Stomach (tissue), 9 donors: Measurements from ENCODE around the gene NKX2-2. TPM values are rescaled to one million over a fixed set of nuclear protein-coding genes. Genes with fewer than 3 reads are reported as not detected.

Experiments
- DNase-seq, 2 donors: peaks; one replicate each; pipeline versions ENCODE4 v3.0.0 to v3.0.0-alpha.2; 2013 to 2019
- H3K27ac ChIP-seq, 5 donors: fragments of 200-600 bp in 4 of 5; sonication (generic) in 4 of 5; one replicate each; pipeline ENCODE4 v1.5.1; 2013 to 2019; ENCODE audit warnings: mild to moderate bottlenecking in 1 of 5, moderate library complexity in 1 of 5
- H3K27me3 ChIP-seq, 3 donors: fragments of 200-600 bp; sonication (generic); one replicate each; pipeline ENCODE4 v1.5.1; 2017 to 2019; ENCODE audit warnings: mixed run types in 1 of 3
- H3K36me3 ChIP-seq, 4 donors: fragments of 200-600 bp; sonication (generic); 1 replicate in 3 of 4; 2 replicates in 1 of 4; pipeline ENCODE4 v1.5.1; 2016 to 2019
- H3K4me1 ChIP-seq, 4 donors: fragments of 200-600 bp; sonication (generic); one replicate each; pipeline ENCODE4 v1.5.1; 2016 to 2019
- H3K4me3 ChIP-seq, 4 donors: fragments of 200-600 bp; sonication (generic) in 3 of 4; one replicate each; pipeline ENCODE4 v1.5.1; 2016 to 2019; ENCODE audit warnings: mild to moderate bottlenecking in 1 of 4
- H3K9me3 ChIP-seq, 4 donors: fragments of 200-600 bp; sonication (generic); one replicate each; pipeline ENCODE4 v1.5.1; 2016 to 2019
- CTCF ChIP-seq, 7 experiments: fragments of 450-650 bp in 4 of 7; fragments of 200-600 bp in 3 of 7; sonication (generic) in 3 of 7; IDR thresholded peaks; one replicate each; pipeline ENCODE4 v1.5.1; 2016 to 2019; ENCODE audit warnings: antibody characterized with exemption in 7 of 7, control low read depth in 2 of 7, mild to moderate bottlenecking in 1 of 7
- EP300 ChIP-seq: sonication (generic); formaldehyde crosslinking; IDR thresholded peaks from one replicate; pipeline ENCODE4 v1.6.1; 2017; ENCODE audit warnings: antibody characterized with exemption
- POLR2A ChIP-seq, 4 donors: fragments of 450-650 bp; IDR thresholded peaks; one replicate each; pipeline ENCODE4 v1.6.1; 2016; ENCODE audit warnings: antibody characterized with exemption in 4 of 4, control low read depth in 2 of 4, mild to moderate bottlenecking in 1 of 4, moderate library complexity in 1 of 4
- POLR2AphosphoS5 ChIP-seq, 3 donors: sonication (generic); formaldehyde crosslinking; IDR thresholded peaks; one replicate each; pipeline ENCODE4 v1.6.1; 2016; ENCODE audit warnings: antibody characterized with exemption in 3 of 3
- WGBS, 5 donors: extraction: QIAGEN DNeasy Blood & Tissue Kit in 3 of 5; methylation state at CpG; one replicate each; pipeline versions ENCODE4 v1.1.5 to v1.1.7; 2013 to 2018; 5-methylcytosine and 5-hydroxymethylcytosine counted together
- intact Hi-C: fragments of 100-400 bp; cut with DNase I; formaldehyde crosslinking; loops from one replicate; pipeline ENCODE4 v1.15.1; 2023; ENCODE audit warnings: low total_unique reads
- polyA plus RNA-seq, 3 donors: library from polyadenylated mRNA; stranded (reverse); fragments of 200-250 nt; gene quantifications; one replicate each; pipeline ENCODE4 v1.2.3, GENCODE V29; 2013
- total RNA-seq, 5 donors: library from RNA; depleted of rRNA; stranded (reverse); fragments of >200 nt; gene quantifications; one replicate each; pipeline versions ENCODE4 v1.1.0 to v1.2.3, GENCODE V29; 2014 to 2016
- donor health status: healthy with polysubstance abuse.
- donor health status: Bipolar disorder and iron deficiency.
- donor health status: healthy.

NKX2-2 gene
- total and polyA plus RNA-seq, 8 donors: 0.18 to 4.8 (median 1.4) TPM; not detected in 1

DNA sequence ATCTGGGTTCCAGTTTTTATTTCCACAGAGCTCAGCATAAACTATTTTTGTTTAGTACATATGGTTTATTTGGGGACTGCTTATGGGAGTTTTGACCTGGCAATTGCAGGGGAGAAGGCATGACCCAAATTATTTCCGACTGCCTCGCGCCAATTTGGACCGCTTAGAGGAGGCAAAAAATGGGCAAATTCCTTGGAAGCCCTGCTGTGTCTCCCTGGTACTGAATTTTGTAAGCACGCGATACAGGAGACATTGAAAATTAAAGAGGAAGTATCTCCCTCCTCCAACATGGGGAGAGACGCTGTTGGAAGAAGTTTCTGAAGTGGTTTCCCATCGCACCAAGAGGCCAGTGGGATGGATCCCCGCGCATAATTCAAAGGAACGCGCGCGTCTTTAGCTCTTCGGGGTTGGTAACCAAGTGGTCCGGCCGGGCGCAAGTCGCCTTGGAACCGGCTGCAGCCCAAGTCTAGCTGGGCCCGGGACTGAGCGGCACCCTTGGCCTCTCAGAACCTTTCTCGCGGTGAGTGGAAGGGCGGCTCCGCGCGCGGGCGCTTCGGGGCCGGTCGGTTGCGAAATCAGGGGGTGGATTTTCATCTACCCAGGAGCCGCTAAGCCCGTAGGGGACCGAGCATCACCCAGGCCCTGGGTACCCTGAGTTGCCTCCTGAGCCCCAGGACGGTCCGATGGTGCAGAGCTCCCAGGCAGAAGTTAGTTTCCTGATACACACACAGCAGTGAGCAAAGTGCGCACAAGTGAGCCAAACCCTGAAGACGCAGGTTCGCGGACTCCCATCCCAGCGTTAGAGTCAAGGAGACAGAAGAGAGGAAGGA, 6.2 kb downstream of the NKX2-2 start:
- WGBS, 5 donors: 4 to 8% (median 8%) methylated on average over 31 to 44 of the region's 44 CpGs
- no peak overlapping the region for H3K27ac ChIP-seq
- no peaks in the 10 kb centered on the region for H3K36me3 ChIP-seq
- no peak for TF ChIP-seq POLR2AphosphoS5 (IDR thresholded peaks at IDR 0.05)
- no peak for TF ChIP-seq EP300
- no peak for TF ChIP-seq POLR2A (IDR thresholded peaks at IDR 0.05)
- TF ChIP-seq CTCF (IDR thresholded peaks at IDR 0.05): no peak
- DNase-seq: no peak
- no peaks in the 10 kb centered on the region for H3K9me3 ChIP-seq
- intact Hi-C loops: loop anchor here (5.0 kb wide), 3 partner anchors 270 to 665 kb away; no protein-coding TSS in a partner anchor
- H3K4me1 ChIP-seq: peaks cover 38 to 69% (median 55%) of the 10 kb centered on the region in 4 donors
- peaks cover 60 to 99% (median 89%) of the 10 kb centered on the region in 3 donors for H3K27me3 ChIP-seq
- no peak overlapping the region for H3K4me3 ChIP-seq

GRCh38 chr20:21505810-21506530, 7.9 kb downstream of the NKX2-2 start:
- Histone ChIP-seq H3K36me3 (no peaks in the 10 kb centered on the region), H3K4me3 (peak overlapping the region; percentile 36 to 63 (median 48)), H3K27ac (no peak overlapping the region), H3K4me1 (peaks cover 28 to 52% (median 40%) of the 10 kb centered on the region in 4 donors), H3K27me3 (peaks cover 50 to 99% (median 73%) of the 10 kb centered on the region in 3 donors), H3K9me3 (no peaks in the 10 kb centered on the region)
- DNase-seq: peak; percentile 53 to 81
- 1 to 60% (median 3%) methylated on average over 1 to 95 of the region's 95 CpGs for WGBS, 5 donors
- intact Hi-C loops: loop anchor here (5.0 kb wide), 3 partner anchors 269 to 664 kb away; no protein-coding TSS in a partner anchor
- TF ChIP-seq CTCF (IDR thresholded peaks at IDR 0.05) (peak in 5 of 7 experiments; percentile 6 to 74 (median 53)), EP300 (no peak), POLR2A (IDR thresholded peaks at IDR 0.05) (no peak), POLR2AphosphoS5 (IDR thresholded peaks at IDR 0.05) (no peak)

- Histone ChIP-seq H3K4me1 (peaks cover 22 to 46% (median 34%) of the 10 kb centered on the region in 4 donors), H3K27me3 (peaks cover 44 to 99% (median 71%) of the 10 kb centered on the region in 3 donors), H3K27ac (no peak overlapping the region), H3K36me3 (no peaks in the 10 kb centered on the region), H3K9me3 (no peaks in the 10 kb centered on the region), H3K4me3 (peak overlapping the region; percentile 36 to 63 (median 48))
- TF ChIP-seq CTCF (IDR thresholded peaks at IDR 0.05) (peak in 6 of 7 experiments; percentile 65 to 98 (median 94)), EP300 (no peak)
- intact Hi-C loops: loop anchor here (5.0 kb wide), 3 partner anchors 268 to 663 kb away; no protein-coding TSS in a partner anchor
- WGBS, 5 donors: 2 to 5% (median 2%) methylated on average over 22 to 36 of the region's 36 CpGs
- peak; percentile 78 for DNase-seq
These were observed 8.6 kb downstream of the NKX2-2 start for GRCh38 chr20:21505161-21505809.

DNA sequence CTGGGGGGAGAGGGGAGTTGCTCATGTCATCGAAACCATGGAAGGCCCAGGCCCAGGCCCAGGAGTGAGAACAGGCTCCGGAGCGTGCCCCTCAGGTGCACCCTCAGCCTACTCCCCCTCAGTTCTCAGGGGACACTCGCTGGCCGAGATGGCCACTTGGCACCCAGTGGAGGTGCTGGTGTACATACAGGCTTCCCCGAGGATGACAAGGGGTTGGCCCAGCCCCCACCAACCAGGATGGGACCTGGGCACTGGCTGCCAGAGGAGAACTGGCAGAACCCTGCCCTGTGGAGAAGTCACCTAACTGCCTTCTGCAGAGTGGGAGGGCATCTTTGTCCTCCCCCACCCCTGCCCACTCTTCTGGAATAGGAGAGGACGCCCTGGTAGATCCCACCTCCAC, 9.5 kb downstream of the NKX2-2 start:
- Histone ChIP-seq H3K27me3 (peaks cover 39 to 97% (median 67%) of the 10 kb centered on the region in 3 donors), H3K4me3 (no peak overlapping the region), H3K4me1 (peaks cover 14 to 36% (median 25%) of the 10 kb centered on the region in 4 donors), H3K9me3 (no peaks in the 10 kb centered on the region), H3K27ac (no peak overlapping the region), H3K36me3 (no peaks in the 10 kb centered on the region)
- intact Hi-C loops: no loop called here
- DNase-seq: no peak
- TF ChIP-seq EP300 (no peak), CTCF (IDR thresholded peaks at IDR 0.05) (no peak), POLR2A (IDR thresholded peaks at IDR 0.05) (no peak), POLR2AphosphoS5 (IDR thresholded peaks at IDR 0.05) (no peak)
- WGBS, 5 donors: 70 to 82% (median 73%) methylated on average over 7 of the region's 7 CpGs
